NCI-H1105 treated with DMSO at 0.1 percent for 48 hours (cell line): ENCODE results near the gene SMIM15.
A peak's percentile ranks its signal among the peaks of the same experiment; 100 is the strongest.
"Not testable (repeated sequence)": the region's sequence is repeated elsewhere in the genome, so short reads cannot be mapped to it uniquely, and the experiment has no call there.

Experiments used
- DNase-seq: peaks from one replicate; lab custom pipeline; 2025; lab: John Stamatoyannopoulos, UW

SMIM15 gene, protein sequence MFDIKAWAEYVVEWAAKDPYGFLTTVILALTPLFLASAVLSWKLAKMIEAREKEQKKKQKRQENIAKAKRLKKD

DNA sequence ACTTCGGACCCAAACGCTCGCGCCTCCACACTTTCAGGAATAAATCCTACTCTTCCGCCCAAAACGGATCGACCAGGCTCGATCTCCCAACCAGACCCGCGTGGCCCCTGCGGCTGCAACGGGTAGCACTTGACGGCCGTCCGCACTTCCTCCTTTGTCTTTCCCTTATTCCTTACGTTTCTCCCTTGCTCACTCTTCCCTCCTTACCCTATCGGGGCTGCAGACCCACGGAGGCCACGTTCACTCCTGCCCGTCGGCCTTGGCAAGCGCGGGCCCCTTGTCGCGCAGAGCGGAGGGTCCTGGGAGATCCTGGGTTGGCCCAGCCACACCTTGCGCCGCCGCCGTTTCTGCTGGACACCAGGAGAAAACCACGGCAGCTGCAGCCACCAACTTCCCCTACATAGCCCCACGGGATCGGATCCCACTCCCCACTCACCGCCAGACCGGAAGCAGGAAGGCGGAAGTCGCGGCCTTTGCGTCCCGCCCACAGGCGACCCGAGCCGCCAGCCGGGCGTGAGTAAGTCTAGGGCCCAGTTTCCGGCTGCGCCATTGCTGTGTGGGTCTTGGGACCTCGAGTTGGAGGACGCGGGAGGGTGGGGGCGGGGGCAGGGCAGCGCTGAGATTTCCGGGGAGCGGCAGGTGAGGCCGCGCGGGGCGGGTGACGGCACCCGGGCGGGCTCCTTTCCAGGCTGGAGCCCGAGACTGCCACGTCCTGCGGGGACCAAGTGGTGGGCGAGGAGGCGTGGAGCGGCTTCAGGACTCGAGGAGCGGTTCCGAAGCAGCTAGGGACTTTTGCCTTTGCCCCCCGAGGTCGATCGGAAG lies at the start of gene SMIM15:
TSS of gene SMIM15 (minus strand) at position 459 of the 822 bp plus-strand sequence. CDS start 2,297 bp downstream, outside the sequence.
- peak; percentile 75 for DNase-seq

DNA sequence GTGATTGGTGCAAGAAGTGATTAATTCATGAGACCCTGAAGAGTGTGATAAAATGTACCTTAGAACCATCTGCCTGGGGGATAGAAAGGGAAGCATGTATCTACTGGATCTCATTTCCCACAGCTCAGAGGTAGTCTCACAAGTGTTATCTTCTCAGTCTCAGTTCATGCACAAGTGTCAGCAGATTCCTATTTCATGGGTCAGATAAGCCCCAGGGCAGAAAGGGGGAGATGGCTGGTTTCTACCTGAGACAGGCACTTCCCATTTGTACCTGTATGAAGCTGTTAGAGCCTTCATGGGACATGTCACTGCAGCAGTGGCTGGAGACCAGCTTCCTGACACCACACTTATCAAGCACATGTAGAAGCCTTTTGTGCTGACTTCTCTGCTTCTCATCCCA lies 45.6 kb upstream of the SMIM15 start:
- DNase-seq = no peak

DNA sequence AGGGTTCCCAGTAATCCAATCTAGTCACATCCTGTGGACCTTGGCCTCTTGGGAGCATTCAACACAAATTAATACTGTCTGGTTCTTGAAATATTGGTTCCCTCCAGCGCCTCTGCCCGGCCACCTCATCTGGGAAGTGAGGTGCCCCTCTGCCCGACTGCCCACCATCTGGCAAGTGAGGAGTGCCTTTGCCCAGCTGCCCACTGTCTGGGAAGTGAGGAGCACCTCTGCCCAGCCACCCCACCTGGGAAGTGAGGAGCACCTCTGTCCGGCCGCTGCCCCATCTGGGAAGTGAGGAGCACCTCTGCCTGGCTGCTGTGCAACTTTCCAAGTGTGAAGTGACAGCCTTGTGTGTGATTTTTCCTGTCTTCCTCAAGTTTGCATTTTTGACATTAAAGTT lies 42.7 kb upstream of the SMIM15 start:
- no peak for DNase-seq

DNA sequence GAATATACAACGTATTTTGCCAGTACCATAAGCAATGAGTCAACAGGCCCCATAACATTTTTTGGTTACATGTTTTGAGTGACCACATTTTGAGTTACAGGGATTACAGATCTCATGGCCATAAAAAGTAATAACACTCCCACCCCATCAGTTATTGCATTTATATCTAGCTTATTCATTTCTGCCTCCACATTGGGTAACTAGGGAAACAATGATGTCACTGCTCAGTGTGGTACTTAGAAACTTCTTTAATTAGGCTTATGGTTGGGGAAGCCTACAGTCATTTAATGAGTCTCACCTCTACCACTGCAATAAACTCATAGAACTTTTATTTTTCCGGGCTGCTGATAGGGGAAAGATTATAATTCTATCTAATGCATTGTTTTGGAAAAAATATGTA lies 39.9 kb upstream of the SMIM15 start:
- DNase-seq = no peak

DNA sequence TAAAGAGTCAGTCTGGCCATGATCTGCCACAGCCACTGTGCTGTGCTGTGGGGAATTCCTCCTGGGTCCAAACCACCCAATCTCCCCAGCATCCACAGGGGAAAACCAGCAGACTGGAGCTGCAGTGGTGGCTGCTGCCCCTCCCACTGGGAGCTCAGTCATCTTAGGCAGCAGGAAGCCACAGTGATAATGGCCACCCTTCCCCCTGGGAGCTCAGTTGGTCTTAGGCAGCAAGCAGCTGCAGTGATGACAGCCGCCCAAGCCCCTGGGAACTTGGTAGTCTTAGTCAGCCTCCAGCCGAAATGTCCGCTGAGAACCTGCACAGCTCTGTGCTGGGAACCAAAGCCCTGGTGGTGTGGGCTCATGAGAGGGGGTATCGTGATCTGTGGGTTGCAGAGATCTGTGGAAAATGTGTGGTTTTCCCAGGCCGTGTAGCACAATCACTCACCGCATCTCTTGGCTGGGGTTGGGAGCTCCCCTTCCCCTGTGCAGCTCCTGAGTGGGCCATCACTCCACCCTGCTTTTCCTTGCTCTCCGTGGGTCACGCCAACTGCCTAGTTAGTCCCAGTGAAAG lies 38.4 kb upstream of the SMIM15 start:
- DNase-seq = no peak

DNA sequence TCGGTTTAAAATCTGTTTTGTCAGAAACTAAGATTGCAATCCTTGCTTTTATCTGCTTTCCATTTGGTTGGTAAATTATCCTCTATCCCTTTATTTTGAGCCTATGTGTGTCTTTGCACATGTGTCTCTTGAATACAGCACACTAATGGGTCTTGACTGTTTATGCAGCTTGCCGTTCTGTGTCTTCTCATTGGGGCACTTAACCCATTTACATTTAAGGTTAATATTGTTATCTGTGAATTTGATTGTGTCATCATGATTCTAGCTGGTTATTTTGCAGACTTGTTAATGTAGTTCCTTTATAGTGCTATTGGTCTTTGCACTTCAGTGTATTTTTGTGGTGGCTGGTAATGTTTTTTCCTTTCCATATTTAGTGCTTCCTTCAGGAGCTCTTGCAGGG lies 36.3 kb upstream of the SMIM15 start:
- DNase-seq = no peak

DNA sequence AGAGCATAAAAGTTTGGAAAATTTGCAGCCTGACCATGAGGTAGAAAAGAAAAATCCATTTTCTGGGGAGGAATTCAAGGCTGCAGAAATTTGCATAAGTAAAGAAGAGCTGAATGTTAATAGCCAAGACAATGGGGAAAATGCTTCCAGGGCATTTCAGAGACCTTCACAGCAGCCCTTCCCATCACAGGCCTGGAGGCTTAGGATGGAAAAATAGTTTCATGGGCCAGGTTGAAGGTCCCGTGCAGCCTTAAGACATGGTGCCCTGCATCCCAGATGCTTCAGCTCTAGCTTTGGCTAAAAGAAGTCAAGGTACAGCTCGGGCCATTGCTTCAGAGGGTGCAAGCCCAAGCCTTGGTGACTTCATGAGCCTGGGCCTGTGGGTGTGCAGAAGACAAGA lies 25.6 kb upstream of the SMIM15 start:
- DNase-seq = not testable (repeated sequence)

DNA sequence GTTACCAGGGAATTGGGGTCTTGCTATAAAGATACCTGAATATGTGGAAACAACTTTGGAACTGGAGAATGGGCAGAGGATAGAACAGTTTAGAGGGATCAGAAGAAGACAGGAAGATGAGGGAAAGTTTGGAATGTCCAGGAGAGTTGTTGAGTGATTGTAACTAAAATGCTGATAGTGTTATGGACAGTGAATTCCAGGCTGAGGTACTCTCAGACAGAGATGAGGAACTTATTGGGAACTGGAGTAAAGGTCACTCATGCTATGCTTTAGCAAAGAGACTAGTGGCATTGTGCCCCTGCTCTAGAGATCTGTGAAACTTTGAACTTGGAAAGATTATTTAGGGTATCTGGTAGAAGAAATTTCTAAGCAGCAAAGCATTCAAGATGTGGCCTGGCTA lies 25.1 kb upstream of the SMIM15 start:
- not testable (repeated sequence) for DNase-seq

DNA sequence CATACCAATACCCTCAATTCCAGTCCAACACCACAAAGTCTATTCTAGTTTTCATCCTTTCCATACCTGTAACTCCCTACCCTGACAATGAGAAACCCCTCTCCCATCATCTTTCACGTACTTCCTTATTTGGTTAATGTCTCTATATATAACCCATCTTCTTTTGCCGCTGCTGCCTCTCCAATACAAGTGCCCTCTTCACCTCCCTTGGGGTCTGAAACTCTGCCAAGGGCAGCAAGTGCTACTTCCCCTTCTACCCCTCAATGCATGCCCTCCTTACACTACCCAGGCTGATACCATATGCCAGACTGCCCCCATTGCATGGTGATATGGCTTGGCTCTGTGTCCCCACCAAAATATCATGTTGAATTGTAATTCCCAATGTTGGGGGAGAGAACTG lies 24.4 kb upstream of the SMIM15 start:
- no peak for DNase-seq

DNA sequence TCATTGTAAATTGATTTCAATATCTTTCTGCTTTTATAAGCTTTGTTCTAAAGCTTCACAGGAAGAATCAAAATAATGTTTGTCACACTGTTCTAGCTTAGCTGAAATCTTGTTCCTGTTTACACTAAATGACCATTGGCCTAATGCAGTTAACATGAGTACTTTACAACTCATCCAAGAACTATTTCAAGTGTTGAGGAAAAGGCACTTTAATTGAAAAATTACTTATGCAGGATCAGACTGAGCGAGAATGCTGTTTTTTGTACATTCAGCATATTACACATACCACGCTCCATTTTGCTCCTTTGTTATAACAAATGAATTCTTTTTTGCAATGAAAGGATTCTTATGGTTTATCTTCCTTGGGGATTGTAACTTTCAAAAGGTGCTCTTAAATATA lies 22.4 kb upstream of the SMIM15 start:
- DNase-seq = no peak

DNA sequence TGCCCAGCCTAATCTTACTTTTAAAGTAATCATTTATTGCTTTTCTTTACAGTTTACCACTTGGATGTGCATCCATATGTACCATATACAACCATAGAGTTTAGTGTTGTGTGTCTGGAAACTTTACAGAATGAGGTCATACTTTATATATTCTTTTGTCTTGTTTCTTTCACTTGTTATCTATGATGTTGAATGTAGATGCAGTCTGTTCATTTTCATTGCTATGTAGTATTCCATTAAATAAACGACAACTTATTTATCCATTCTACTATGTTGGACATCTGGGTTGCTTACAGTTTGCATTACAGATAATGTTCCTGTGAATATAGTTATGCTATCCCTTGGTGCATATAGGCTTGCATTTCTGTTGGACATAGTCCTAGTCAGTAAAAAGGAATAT lies 21.3 kb upstream of the SMIM15 start:
- no peak for DNase-seq

DNA sequence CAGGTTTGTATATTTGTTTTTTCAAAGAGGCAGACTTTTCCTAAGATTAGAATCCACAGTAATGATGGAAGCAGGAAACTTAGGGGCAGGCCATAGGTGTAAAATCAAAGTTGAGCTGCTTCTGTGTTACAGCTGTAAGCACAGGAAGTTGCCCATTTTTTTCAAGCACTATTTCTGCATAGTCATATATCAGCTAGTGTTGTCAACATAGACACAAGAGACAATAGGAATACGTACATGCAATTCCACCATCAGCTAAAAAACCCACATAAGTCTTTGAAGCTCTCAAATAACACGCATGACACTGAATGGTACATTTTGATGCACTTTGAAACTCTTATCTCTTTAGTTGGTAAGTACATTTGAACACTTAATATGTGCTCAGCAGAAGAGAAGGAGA lies 20.2 kb upstream of the SMIM15 start:
- no peak for DNase-seq

DNA sequence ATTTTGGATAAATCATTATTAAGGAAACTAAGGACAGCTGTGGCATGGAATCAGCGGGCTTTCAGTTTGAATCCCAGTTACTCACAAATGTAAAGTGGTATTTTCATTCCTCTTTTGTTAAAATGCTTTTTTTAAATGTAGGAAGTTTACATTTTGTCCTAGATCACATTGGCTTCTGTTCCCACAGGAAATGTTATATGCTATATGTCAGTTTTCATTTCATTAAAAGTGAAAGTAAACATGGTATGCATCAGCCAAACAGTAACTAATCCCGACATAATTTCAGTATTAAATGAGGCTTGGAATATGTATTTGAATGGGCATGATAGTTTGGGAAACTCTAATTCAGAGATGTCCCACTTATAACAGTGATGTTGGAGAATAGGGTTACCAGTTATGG lies 18.6 kb upstream of the SMIM15 start:
- DNase-seq = no peak

DNA sequence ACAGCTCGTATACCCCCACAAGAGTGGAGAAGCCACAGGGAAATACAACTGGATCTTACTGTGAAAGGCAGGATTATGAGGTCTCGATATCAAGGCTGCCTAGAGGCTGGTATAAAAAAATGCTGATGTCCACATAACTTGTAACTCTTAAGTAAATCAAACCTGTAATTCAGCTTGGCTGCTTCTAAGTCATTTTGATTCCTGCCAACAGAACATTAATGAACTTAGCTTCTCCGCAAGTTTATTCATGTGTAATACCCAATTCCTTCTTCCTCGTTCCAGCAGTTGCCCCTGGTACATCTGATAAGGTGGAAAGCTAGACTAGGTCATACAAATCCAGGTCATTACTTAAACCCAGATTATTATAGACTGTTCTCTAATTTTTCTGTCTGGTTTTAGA lies 16.4 kb upstream of the SMIM15 start:
- DNase-seq = no peak

DNA sequence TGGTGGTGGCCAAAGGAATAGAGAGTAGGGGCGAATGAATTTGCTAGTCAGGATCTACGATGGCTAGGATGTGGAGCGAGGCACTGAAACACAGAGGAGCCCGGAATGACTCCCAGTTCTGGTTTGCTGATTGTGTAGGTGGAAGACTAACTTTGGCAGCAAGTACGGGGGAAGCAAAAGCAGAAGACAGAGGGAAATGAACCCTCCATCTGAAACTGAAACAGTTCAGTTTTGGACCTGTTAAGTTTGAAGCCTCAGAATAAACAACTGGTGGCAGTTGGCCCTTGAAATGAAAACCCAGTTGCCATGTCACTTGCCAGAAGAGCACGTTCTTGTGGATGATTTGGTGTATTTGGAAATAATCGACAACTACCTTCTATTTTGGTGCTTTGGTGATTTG lies 15.4 kb upstream of the SMIM15 start:
- DNase-seq = no peak

DNA sequence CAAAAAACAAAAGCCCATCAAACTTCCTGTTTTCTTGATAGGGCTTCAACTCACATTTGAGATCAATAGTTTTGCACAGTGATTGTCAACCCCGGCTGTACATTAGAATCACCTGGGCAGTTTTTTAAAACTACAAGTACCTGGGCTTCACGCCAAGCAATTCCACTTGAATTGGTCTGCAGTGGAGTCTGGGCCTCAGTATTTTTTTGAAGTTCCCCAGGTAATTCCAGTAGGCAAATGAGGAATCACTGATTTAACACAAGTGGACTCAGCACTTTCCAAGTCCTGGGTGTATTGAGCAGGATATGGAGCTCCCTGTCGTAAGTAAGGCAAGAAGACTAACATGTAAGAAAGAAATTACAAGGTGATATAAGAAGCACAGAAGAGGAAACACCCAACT lies 14.8 kb upstream of the SMIM15 start:
- no peak for DNase-seq

DNA sequence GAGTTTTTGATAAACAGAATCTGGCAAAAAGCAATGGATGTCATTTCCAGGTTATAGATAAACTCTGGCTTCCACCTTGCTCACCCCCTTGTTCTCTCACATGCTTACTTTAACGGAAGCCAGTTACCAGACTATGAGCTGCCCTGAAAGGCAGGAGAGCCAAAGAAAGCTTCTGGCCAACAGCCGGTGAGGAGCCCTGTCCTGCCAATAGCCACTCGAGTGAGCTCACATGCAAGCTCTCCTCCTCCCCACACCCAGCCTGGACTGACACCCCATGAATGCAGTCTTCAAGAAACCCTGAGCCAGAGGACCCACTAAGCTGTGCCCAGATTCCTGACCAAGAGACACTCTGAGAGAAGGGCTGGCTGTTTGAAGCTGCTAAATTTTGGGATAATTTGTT lies 14.4 kb upstream of the SMIM15 start:
- no peak for DNase-seq

DNA sequence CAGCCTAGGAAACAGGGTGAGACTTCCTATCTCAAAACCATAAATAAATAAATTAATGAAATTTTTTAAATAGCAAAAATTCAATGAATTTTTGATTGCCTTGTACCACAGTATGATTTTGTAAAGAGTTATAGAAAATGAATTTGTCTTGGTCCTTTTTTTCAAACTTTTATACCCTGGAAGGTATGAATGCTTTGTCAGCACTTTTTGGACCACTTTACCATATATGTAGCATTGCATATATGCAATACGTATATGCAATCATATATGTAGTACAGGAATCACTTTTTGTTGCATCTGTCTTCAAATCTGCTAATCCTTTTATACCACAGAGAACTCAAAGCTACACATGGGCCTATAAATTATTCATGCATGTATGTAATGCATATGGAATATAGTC lies 9.2 kb upstream of the SMIM15 start:
- DNase-seq = no peak

DNA sequence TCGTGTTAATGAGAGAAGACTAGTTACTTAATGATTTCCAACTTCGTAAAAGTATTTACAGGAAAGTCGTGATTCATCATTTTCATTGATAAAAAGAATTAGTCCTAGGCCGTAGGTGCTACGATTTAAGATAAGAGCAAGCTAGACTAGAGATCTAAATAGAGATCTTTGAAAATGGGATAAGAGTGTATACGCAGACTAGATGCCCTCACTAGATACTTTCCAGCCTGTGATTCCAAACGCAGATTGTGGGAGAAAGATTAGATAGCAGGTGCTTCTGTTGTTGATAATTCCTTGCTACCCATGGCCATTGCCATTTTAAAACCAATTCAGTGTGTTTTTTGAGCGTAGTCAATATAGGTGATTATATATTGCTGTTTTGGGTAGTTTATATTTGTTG lies 6.7 kb upstream of the SMIM15 start:
- no peak for DNase-seq

DNA sequence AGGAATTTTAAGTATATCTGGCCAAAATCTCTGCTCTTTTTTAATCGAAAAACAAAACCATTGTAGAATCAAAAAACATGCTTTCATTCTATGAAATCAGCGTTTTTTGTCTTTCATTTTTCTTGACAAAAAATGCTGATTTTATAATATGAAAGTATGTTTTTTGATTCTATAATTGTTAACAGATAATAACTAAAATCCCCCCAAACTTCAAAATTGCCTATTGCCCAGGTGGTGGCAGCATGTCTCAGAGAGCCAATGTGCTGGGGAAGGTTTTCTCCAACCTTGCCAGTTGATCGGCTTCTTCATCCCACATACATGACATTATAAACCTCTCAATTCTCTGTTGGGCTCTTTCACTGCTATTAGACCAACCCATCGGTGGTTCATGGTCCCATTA lies 5.1 kb upstream of the SMIM15 start:
- DNase-seq = no peak

DNA sequence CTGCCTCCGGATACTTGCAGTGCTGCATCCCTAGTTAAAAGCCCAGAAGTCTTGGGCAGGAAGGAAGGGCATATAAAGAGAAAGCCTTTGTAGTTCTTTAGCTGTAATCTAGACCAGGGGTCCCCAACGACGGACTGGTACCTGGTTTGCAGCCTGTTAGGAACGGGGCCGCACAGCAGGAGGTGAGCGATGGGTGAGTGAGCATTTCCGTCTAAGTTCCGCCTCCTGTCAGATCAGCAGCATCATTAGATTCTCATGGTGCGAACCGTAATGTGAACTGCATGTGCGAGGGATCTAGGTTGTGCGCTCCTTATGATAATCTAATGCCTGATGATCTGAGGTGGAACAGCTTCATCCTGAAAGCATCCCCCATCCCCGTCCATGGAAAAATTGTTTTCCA lies 1.6 kb upstream of the SMIM15 start:
- DNase-seq = no peak

DNA sequence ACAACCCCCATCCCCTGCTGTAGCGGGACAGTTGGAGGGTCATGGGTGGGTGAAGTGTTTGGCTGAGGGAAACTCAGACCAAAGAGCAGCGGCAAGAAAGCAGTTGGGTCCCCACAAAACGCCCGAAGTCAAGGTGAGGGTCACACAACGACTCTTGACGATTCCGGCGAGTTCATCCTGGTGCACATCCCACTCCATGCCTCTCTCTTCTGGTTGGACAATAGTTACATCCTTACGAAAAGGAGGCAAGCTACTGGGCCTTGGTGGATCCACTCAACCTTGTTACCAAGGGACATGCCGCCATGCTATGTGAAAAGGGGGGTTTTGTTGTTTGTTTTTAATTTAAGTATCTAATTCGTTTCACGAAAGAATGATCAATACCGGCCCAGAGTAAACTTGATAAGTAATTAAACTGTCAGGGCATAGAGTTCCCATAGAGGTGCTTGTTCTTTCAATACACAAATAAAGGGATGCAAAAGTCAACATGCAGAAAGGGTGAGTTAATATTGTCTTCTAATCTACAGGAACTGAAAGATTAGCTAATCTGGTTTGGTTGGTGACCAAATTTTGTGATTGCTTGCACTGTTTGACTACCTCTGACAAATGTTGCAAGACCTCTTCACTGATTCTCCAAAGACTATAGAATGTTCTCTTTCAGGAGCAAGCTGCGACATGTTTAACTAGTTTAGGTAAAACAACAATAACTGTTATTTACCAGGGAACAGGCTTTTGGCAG lies 732 bp upstream of the SMIM15 start:
- peak; percentile 29 for DNase-seq

DNA sequence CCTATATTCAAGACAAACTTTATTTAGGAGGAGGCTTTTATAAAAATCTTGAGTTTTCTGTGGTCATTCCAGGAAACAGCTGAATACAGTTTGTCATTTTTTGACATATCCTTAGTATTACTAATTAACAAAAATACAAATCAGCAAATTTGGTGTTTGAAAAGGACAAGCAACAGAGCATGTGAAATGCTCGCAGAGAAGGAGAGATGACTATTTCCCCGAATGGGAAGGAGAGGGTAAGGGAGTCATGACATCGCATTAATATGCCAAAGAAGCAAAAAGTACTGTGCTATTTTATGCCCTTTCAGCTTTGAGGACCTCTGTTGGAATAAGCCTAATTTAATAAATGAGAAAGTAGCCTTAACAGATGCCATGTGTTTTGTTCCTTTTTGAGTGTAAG lies 1.8 kb downstream of the SMIM15 start:
- no peak for DNase-seq
